HG03108 (cell line): ENCODE measurements around the gene ERMAP.
"Not testable (repeated sequence)": the region's sequence is repeated elsewhere in the genome, so short reads cannot be mapped to it uniquely, and the experiment has no call there.

Experiments used
- ATAC-seq: cut with Tn5 transposase; IDR thresholded peaks from one replicate; pipeline ENCODE4 v1.9.1; 2021; ENCODE audit warnings: moderate library complexity; ENCODE audit not compliant: unreplicated experiment

ERMAP gene

GRCh38 chr1:42806593-42806992 lies 10.3 kb upstream of the ERMAP start:
- no peak for ATAC-seq

GRCh38 chr1:42807056-42807668 lies 9.8 kb upstream of the ERMAP start:
- ATAC-seq = no peak

- ATAC-seq = not testable (repeated sequence)
Measured at GRCh38 chr1:42814815-42815214, 2.1 kb upstream of the ERMAP start.

GRCh38 chr1:42815941-42816584 lies 859 bp upstream of the ERMAP start:
- no peak for ATAC-seq

GRCh38 chr1:42817440-42817767 lies 482 bp downstream of the ERMAP start:
- no peak for ATAC-seq

- no peak for ATAC-seq
Measured at GRCh38 chr1:42817976-42818375, 1.1 kb downstream of the ERMAP start.

- no peak for ATAC-seq
Measured at GRCh38 chr1:42820813-42821212, 3.9 kb downstream of the ERMAP start.

- ATAC-seq = no peak
Measured at GRCh38 chr1:42821690-42822089, 4.8 kb downstream of the ERMAP start.

- no peak for ATAC-seq
Measured at GRCh38 chr1:42822800-42823392, 6.0 kb downstream of the ERMAP start.

- no peak for ATAC-seq
Measured at GRCh38 chr1:42824481-42825035, 7.6 kb downstream of the ERMAP start.

- no peak for ATAC-seq
Measured at GRCh38 chr1:42825036-42825851, 8.3 kb downstream of the ERMAP start.

- no peak for ATAC-seq
Measured at GRCh38 chr1:42830631-42831030, 13.7 kb downstream of the ERMAP start.

GRCh38 chr1:42831273-42831672 lies 14.4 kb downstream of the ERMAP start:
- ATAC-seq = no peak

- no peak for ATAC-seq
Measured at GRCh38 chr1:42832641-42833240, 15.8 kb downstream of the ERMAP start.

GRCh38 chr1:42833981-42834380 lies 17.1 kb downstream of the ERMAP start:
- ATAC-seq = no peak

- ATAC-seq = no peak
Measured at GRCh38 chr1:42834803-42835202, 17.9 kb downstream of the ERMAP start.

GRCh38 chr1:42835422-42835821 lies 18.5 kb downstream of the ERMAP start:
- ATAC-seq = no peak

- no peak for ATAC-seq
Measured at GRCh38 chr1:42837709-42838108, 20.8 kb downstream of the ERMAP start.

- no peak for ATAC-seq
Measured at GRCh38 chr1:42838482-42839190, 21.7 kb downstream of the ERMAP start.

- no peak for ATAC-seq
Measured at GRCh38 chr1:42841010-42841409, 24.1 kb downstream of the ERMAP start.
